MM.1S (cell line): ENCODE measurements around the gene ABHD16A.

Source experiments
- DNase-seq: peaks from one replicate; pipeline ENCODE4 v3.0.0-alpha.2; 2015
- H2AFZ ChIP-seq: fragments of 300-600 bp; sonication (generic); 2 replicates; pipeline ENCODE4 v1.6.0; 2016; ENCODE audit warnings: antibody characterized with exemption, low read length
- H3F3A ChIP-seq: fragments of 300-600 bp; sonication (generic); 2 replicates; pipeline ENCODE4 v1.6.1; 2016; ENCODE audit warnings: mild to moderate bottlenecking, antibody characterized with exemption, low read length, moderate library complexity, mixed read lengths; ENCODE audit not compliant: insufficient read depth
- H3K27ac ChIP-seq: fragments of 300-600 bp; sonication (generic); 2 replicates; pipeline ENCODE4 v1.5.1; 2016; ENCODE audit warnings: mild to moderate bottlenecking, low read length
- H3K27me3 ChIP-seq: fragments of 300-600 bp; sonication (generic); replicated peaks from 2 replicates; pipeline ENCODE4 v1.6.0; 2016; ENCODE audit warnings: low read length; ENCODE audit not compliant: insufficient read depth
- H3K36me3 ChIP-seq: fragments of 300-600 bp; sonication (generic); replicated peaks from 2 replicates; pipeline ENCODE4 v1.6.1; 2016; ENCODE audit warnings: mild to moderate bottlenecking, low read length, mixed read lengths; ENCODE audit not compliant: insufficient read depth
- H3K4me1 ChIP-seq: fragments of 300-600 bp; sonication (generic); 2 replicates; pipeline ENCODE4 v1.6.1; 2016; ENCODE audit warnings: low read length, mixed read lengths
- H3K4me2 ChIP-seq: fragments of 300-600 bp; sonication (generic); 2 replicates; pipeline ENCODE4 v1.6.0; 2016; ENCODE audit warnings: low read depth, low read length
- H3K4me3 ChIP-seq: fragments of 300-600 bp; sonication (generic); 2 replicates; pipeline ENCODE4 v1.5.1; 2016; ENCODE audit warnings: low read length, mixed read lengths
- H3K79me2 ChIP-seq: fragments of 300-600 bp; sonication (generic); 2 replicates; pipeline ENCODE4 v1.6.1; 2016; ENCODE audit warnings: mixed run types, low read length, mixed read lengths
- H3K9ac ChIP-seq: fragments of 300-600 bp; sonication (generic); 2 replicates; pipeline ENCODE4 v1.6.1; 2016; ENCODE audit warnings: low read length, mixed read lengths
- H3K9me2 ChIP-seq: fragments of 300-600 bp; sonication (generic); replicated peaks from 2 replicates; pipeline ENCODE4 v1.6.1; 2016; ENCODE audit warnings: mild to moderate bottlenecking, low read length, mixed read lengths; ENCODE audit not compliant: insufficient read depth
- H3K9me3 ChIP-seq: fragments of 300-600 bp; sonication (generic); replicated peaks from 2 replicates; pipeline ENCODE4 v1.6.1; 2016; ENCODE audit warnings: mild to moderate bottlenecking, low read length, mixed read lengths; ENCODE audit not compliant: insufficient read depth
- H4K20me1 ChIP-seq: fragments of 300-600 bp; sonication (generic); 2 replicates; pipeline ENCODE4 v1.6.1; 2016; ENCODE audit warnings: mild to moderate bottlenecking, low read length, moderate library complexity, mixed read lengths; ENCODE audit not compliant: insufficient read depth
- CTCF ChIP-seq: fragments of 300-600 bp; sonication (generic); IDR thresholded peaks from 2 replicates; pipeline ENCODE4 v1.5.1; 2016; ENCODE audit warnings: antibody characterized with exemption, low read length, mixed read lengths
- EZH2 ChIP-seq: fragments of 300-600 bp; sonication (generic); optimal IDR thresholded peaks from 2 replicates; pipeline ENCODE3; 2017; ENCODE audit warnings: low read depth, mild to moderate bottlenecking, antibody characterized with exemption, low read length, mixed read lengths
- EZH2phosphoT487 ChIP-seq: fragments of 300-600 bp; sonication (generic); IDR thresholded peaks from 2 replicates; pipeline ENCODE4 v1.6.1; 2018; ENCODE audit warnings: antibody characterized with exemption, low read length

Gene ABHD16A

GRCh38 chr6:31707701-31708100, 4.6 kb upstream of the ABHD16A start:
- H4K20me1 ChIP-seq, result no peaks in the 10 kb centered on the region

GRCh38 chr6:31706599-31706998, 3.5 kb upstream of the ABHD16A start, which contains the start of gene LY6G6F:
Gene LY6G6F (plus strand): TSS chr6:31706866. CDS start chr6:31706907, 41 bp downstream.
- no peak within 1 kb of the TSS for H3K27ac ChIP-seq
- TF ChIP-seq EZH2phosphoT487 (no peak), CTCF (no peak), EZH2 (no peak)
- no peaks in the 10 kb centered on the region for H3K36me3 ChIP-seq
- no peak within 1 kb of the TSS for H3K4me3 ChIP-seq
- peaks cover 7% of the 10 kb centered on the region; the same call in 1 of the 2 replicates for H3F3A ChIP-seq
- H3K9ac ChIP-seq, result no peak within 1 kb of the TSS
- no peaks in the 10 kb centered on the region; the same call in 1 of the 2 replicates for H3K27me3 ChIP-seq
- no peaks in the 10 kb centered on the region for H3K9me2 ChIP-seq
- DNase-seq, result no peak
- H4K20me1 ChIP-seq, result no peaks in the 10 kb centered on the region
- H3K4me1 ChIP-seq, result 0 out of 2 replicates have a peak, but pooled peaks cover 5% of the 10 kb centered on the region
- peaks cover 13% of the 10 kb centered on the region for H3K79me2 ChIP-seq
- no peak within 1 kb of the TSS for H3K4me2 ChIP-seq
- no peaks in the 10 kb centered on the region for H3K9me3 ChIP-seq
- no peak within 1 kb of the TSS for H2AFZ ChIP-seq

More at GRCh38 chr6:31707701-31708100, 4.6 kb upstream of the ABHD16A start:
- Histone ChIP-seq H3K4me1 (0 out of 2 replicates have a peak, but pooled peaks cover 5% of the 10 kb centered on the region), H3K27ac (no peak overlapping the region), H2AFZ (no peak overlapping the region), H3K9me3 (no peaks in the 10 kb centered on the region), H3K27me3 (no peaks in the 10 kb centered on the region; the same call in 1 of the 2 replicates), H3K79me2 (peaks cover 2% of the 10 kb centered on the region), H3K9ac (no peak overlapping the region), H3K36me3 (no peaks in the 10 kb centered on the region), H3K9me2 (no peaks in the 10 kb centered on the region), H3F3A (peaks cover 4% of the 10 kb centered on the region; the same call in 1 of the 2 replicates), H3K4me2 (no peak overlapping the region), H3K4me3 (no peak overlapping the region)
- no peak for DNase-seq
- no peak for TF ChIP-seq EZH2
- no peak for TF ChIP-seq EZH2phosphoT487
- TF ChIP-seq CTCF, result no peak

GRCh38 chr6:31705931-31706330, 2.8 kb upstream of the ABHD16A start:
- Histone ChIP-seq H2AFZ (no peak overlapping the region), H3K79me2 (peaks cover 19% of the 10 kb centered on the region)

More at GRCh38 chr6:31705931-31706330, 2.8 kb upstream of the ABHD16A start:
- Histone ChIP-seq H3K4me3 (no peak overlapping the region), H3K4me2 (no peak overlapping the region), H3K36me3 (no peaks in the 10 kb centered on the region), H3K27ac (no peak overlapping the region), H3K27me3 (no peaks in the 10 kb centered on the region; the same call in 1 of the 2 replicates), H3K4me1 (0 out of 2 replicates have a peak, but pooled peaks cover 9% of the 10 kb centered on the region), H3K9ac (no peak overlapping the region), H3F3A (peaks cover 7% of the 10 kb centered on the region; the same call in 1 of the 2 replicates), H4K20me1 (no peaks in the 10 kb centered on the region), H3K9me2 (no peaks in the 10 kb centered on the region), H3K9me3 (no peaks in the 10 kb centered on the region)
- DNase-seq, result no peak
- TF ChIP-seq CTCF, result no peak
- TF ChIP-seq EZH2phosphoT487, result no peak
- no peak for TF ChIP-seq EZH2
